Neural cell (in vitro differentiated cells): ENCODE data around the gene LRRC3. TPM values are rescaled to one million over a fixed set of nuclear protein-coding genes. Genes with fewer than 3 reads are reported as not detected.

Experiments used
- H2AFZ ChIP-seq: fragments of 200-600, 300-800 bp; sonication (generic), shearing (Covaris generic); 2 replicates; pipeline ENCODE4 v1.6.0; 2014; ENCODE audit warnings: low read depth, mild to moderate bottlenecking, antibody characterized with exemption, low read length, moderate library complexity
- H3F3A ChIP-seq: fragments of 200-600 bp; shearing (Covaris generic); 2 replicates; pipeline ENCODE4 v1.6.1; 2016; ENCODE audit warnings: mild to moderate bottlenecking, moderate library complexity, mixed read lengths, antibody characterized with exemption, low read length; ENCODE audit not compliant: insufficient read depth, poor library complexity, severe bottlenecking
- H3K27ac ChIP-seq: fragments of 200-600, 300-800 bp; sonication (generic), shearing (Covaris generic); 2 replicates; pipeline ENCODE4 v1.5.1; 2014; ENCODE audit warnings: mild to moderate bottlenecking, low read length, moderate library complexity
- H3K27me3 ChIP-seq: fragments of 300-800, 200-600 bp; sonication (generic), shearing (Covaris generic); 2 replicates; pipeline ENCODE4 v1.6.0; 2014; ENCODE audit warnings: mild to moderate bottlenecking, low read depth, low read length, moderate library complexity; ENCODE audit not compliant: insufficient read depth
- H3K36me3 ChIP-seq: fragments of 300-800, 200-600 bp; sonication (generic), shearing (Covaris generic); 2 replicates; pipeline ENCODE4 v1.5.1; 2014; ENCODE audit warnings: mild to moderate bottlenecking, antibody characterized with exemption, low read length, moderate library complexity; ENCODE audit not compliant: insufficient read depth
- H3K4me2 ChIP-seq: fragments of 300-800, 200-600 bp; sonication (generic), shearing (Covaris generic); 2 replicates; pipeline ENCODE4 v1.6.0; 2014; ENCODE audit warnings: mild to moderate bottlenecking, low read length
- H3K4me3 ChIP-seq: fragments of 300-800, 200-600 bp; sonication (generic), shearing (Covaris generic); 2 replicates; pipeline ENCODE4 v1.5.1; 2014; ENCODE audit warnings: mild to moderate bottlenecking, low read length, moderate library complexity
- H3K79me2 ChIP-seq: fragments of 200-600 bp; shearing (Covaris generic); replicated peaks from 2 replicates; pipeline ENCODE4 v1.6.0; 2014; ENCODE audit warnings: mild to moderate bottlenecking, low read length, moderate library complexity; ENCODE audit not compliant: insufficient read depth
- H3K9ac ChIP-seq: fragments of 300-800, 200-600 bp; sonication (generic), shearing (Covaris generic); 2 replicates; pipeline ENCODE4 v1.6.1; 2016; ENCODE audit warnings: mild to moderate bottlenecking, low read length, mixed read lengths
- H3K9me2 ChIP-seq: fragments of 200-600 bp; shearing (Covaris generic); 2 replicates; pipeline ENCODE4 v1.6.1; 2016; ENCODE audit warnings: mild to moderate bottlenecking, low read length, mixed read lengths; ENCODE audit not compliant: insufficient read depth
- H3K9me3 ChIP-seq: fragments of 200-600, 300-800 bp; sonication (generic), shearing (Covaris generic); 2 replicates; pipeline ENCODE4 v1.6.1; 2016; ENCODE audit warnings: mild to moderate bottlenecking, mixed run types, low read length, moderate library complexity, mixed read lengths
- H4K20me1 ChIP-seq: fragments of 200-600 bp; shearing (Covaris generic); 2 replicates; pipeline ENCODE4 v1.6.1; 2016; ENCODE audit warnings: mild to moderate bottlenecking, mixed run types; ENCODE audit not compliant: insufficient read depth
- CTCF ChIP-seq: fragments of 450-650 bp; IDR thresholded peaks from 2 replicates; pipeline ENCODE4 v1.5.1; 2014; ENCODE audit warnings: antibody characterized with exemption, mild to moderate bottlenecking, moderate library complexity; ENCODE audit not compliant: poor library complexity, severe bottlenecking
- EP300 ChIP-seq: fragments of 450-650 bp; conservative IDR thresholded peaks from 2 replicates; pipeline ENCODE4 v1.6.1; 2014; ENCODE audit warnings: antibody characterized with exemption, mild to moderate bottlenecking, moderate library complexity; ENCODE audit not compliant: poor library complexity, severe bottlenecking
- EZH2 ChIP-seq: fragments of 200-600, 300-800 bp; shearing (Covaris generic), sonication (generic); IDR thresholded peaks from 2 replicates; pipeline ENCODE4 v1.6.1; 2014; ENCODE audit warnings: antibody characterized with exemption, low read length, borderline replicate concordance, mild to moderate bottlenecking; ENCODE audit not compliant: insufficient read depth, poor library complexity, severe bottlenecking
- MXI1 ChIP-seq: fragments of 450-650 bp; conservative IDR thresholded peaks from 2 replicates; pipeline ENCODE4 v1.6.1; 2014; ENCODE audit warnings: antibody characterized with exemption, mild to moderate bottlenecking; ENCODE audit not compliant: poor library complexity, severe bottlenecking
- POLR2AphosphoS5 ChIP-seq: IDR thresholded peaks from 2 replicates; pipeline ENCODE4 v1.6.1; 2012
- RAD21 ChIP-seq: fragments of 450-650 bp; conservative IDR thresholded peaks from 2 replicates; pipeline ENCODE4 v1.6.1; 2014; ENCODE audit warnings: antibody characterized with exemption, mild to moderate bottlenecking, moderate library complexity
- SMC3 ChIP-seq: fragments of 450-650 bp; conservative IDR thresholded peaks from 2 replicates; pipeline ENCODE4 v1.6.1; 2014; ENCODE audit warnings: antibody characterized with exemption, mild to moderate bottlenecking, moderate library complexity; ENCODE audit not compliant: poor library complexity
- TAF1 ChIP-seq: IDR thresholded peaks from 2 replicates; pipeline ENCODE4 v1.6.1; 2012; ENCODE audit warnings: low read depth
- polyA plus RNA-seq: library from polyadenylated mRNA; depleted of rRNA; stranded (reverse); fragments of >200 nt; gene quantifications from 2 replicates; pipeline ENCODE4 v1.2.3, GENCODE V29; 2014
- TF ChIP-seq, protein P1 (sequence below): IDR thresholded peaks from 2 replicates; pipeline ENCODE4 v1.6.1; 2012; ENCODE audit warnings: borderline replicate concordance

The LRRC3 gene
- polyA plus RNA-seq, 1 donor from 2014 or later, result 3.8 TPM

- Histone ChIP-seq H3K9ac (no peak overlapping the region), H3K27ac (no peak overlapping the region), H3F3A (no peaks in the 10 kb centered on the region), H3K4me2 (no peak overlapping the region), H2AFZ (no peak overlapping the region), H3K27me3 (no peaks in the 10 kb centered on the region), H3K9me3 (no peaks in the 10 kb centered on the region), H3K36me3 (no peaks in the 10 kb centered on the region), H3K9me2 (no peaks in the 10 kb centered on the region), H3K4me3 (no peak overlapping the region), H4K20me1 (no peaks in the 10 kb centered on the region), H3K79me2 (no peaks in the 10 kb centered on the region)
- TF ChIP-seq SMC3 (no peak), POLR2AphosphoS5 (no peak), TAF1 (no peak), EZH2 (no peak), MXI1 (no peak), RAD21 (no peak), EP300 (no peak), CTCF (no peak)
- TF ChIP-seq, protein P1, sequence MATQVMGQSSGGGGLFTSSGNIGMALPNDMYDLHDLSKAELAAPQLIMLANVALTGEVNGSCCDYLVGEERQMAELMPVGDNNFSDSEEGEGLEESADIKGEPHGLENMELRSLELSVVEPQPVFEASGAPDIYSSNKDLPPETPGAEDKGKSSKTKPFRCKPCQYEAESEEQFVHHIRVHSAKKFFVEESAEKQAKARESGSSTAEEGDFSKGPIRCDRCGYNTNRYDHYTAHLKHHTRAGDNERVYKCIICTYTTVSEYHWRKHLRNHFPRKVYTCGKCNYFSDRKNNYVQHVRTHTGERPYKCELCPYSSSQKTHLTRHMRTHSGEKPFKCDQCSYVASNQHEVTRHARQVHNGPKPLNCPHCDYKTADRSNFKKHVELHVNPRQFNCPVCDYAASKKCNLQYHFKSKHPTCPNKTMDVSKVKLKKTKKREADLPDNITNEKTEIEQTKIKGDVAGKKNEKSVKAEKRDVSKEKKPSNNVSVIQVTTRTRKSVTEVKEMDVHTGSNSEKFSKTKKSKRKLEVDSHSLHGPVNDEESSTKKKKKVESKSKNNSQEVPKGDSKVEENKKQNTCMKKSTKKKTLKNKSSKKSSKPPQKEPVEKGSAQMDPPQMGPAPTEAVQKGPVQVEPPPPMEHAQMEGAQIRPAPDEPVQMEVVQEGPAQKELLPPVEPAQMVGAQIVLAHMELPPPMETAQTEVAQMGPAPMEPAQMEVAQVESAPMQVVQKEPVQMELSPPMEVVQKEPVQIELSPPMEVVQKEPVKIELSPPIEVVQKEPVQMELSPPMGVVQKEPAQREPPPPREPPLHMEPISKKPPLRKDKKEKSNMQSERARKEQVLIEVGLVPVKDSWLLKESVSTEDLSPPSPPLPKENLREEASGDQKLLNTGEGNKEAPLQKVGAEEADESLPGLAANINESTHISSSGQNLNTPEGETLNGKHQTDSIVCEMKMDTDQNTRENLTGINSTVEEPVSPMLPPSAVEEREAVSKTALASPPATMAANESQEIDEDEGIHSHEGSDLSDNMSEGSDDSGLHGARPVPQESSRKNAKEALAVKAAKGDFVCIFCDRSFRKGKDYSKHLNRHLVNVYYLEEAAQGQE, result no peak
These were observed 9.0 kb downstream of the LRRC3 start for GRCh38 chr21:44464351-44464750.

DNA sequence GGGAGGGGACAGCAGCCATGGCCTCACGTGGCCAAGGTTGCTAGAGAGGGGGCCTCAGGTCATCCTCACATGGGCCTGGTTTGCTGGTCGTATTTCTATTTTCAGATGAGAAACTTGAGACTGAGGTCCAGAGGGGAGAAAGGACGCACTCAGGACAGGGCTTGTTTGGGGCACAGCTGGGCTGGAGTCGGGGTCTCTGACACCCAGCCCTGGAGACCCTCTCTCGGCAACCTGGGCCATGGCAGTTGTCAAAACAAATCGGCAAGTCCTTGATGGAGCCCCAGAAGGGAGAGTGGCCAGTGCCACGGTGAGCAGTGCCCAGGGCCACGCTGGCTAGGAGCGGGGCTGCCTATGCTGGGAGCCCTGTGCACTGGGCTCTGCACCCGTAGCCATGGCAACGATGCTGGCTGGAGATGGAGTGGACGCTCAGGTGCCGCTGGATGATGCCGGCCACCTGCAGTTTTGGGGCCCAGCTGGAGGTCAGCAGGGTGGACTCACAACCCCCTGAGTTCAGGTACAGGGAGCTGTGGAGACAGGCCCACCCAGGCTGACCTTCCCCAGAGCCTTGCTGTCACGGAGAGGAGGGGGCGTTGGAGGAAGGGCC is 11.1 kb downstream of the LRRC3 start:
- H3K79me2 ChIP-seq, result no peaks in the 10 kb centered on the region
- no peak overlapping the region for H3K4me3 ChIP-seq
- H3K36me3 ChIP-seq, result no peaks in the 10 kb centered on the region
- no peak overlapping the region for H3K4me2 ChIP-seq
- no peaks in the 10 kb centered on the region for H3K9me3 ChIP-seq
- H3F3A ChIP-seq, result no peaks in the 10 kb centered on the region
- TF ChIP-seq CTCF (no peak), SMC3 (no peak), TAF1 (no peak), EP300 (no peak)
- H3K9ac ChIP-seq, result no peak overlapping the region
- H3K27me3 ChIP-seq, result no peaks in the 10 kb centered on the region
- no peak overlapping the region for H3K27ac ChIP-seq
- no peaks in the 10 kb centered on the region for H4K20me1 ChIP-seq
- H3K9me2 ChIP-seq, result no peaks in the 10 kb centered on the region
- H2AFZ ChIP-seq, result no peak overlapping the region
